ENCODE data around the gene SNIP1.

SNIP1 gene

GRCh38 chr1:37564892-37565291 is 10.8 kb upstream of the SNIP1 start:
- no peaks in the 10 kb centered on the region for H3K27me3 ChIP-seq (ENCODE audit: insufficient read depth, low read length)
- H2AFZ ChIP-seq (ENCODE audit: low read length): no peak overlapping the region
- no peaks in the 10 kb centered on the region for H3K9me3 ChIP-seq (ENCODE audit: low read length)
- H4K20me1 ChIP-seq (ENCODE audit: insufficient read depth, low read length): no peaks in the 10 kb centered on the region
- H3K79me2 ChIP-seq (ENCODE audit: insufficient read depth, low read length): no peaks in the 10 kb centered on the region
- no peak overlapping the region for H3K4me2 ChIP-seq (ENCODE audit: low read length)
- no peaks in the 10 kb centered on the region for H3K4me1 ChIP-seq (ENCODE audit: insufficient read depth, low read length, severe bottlenecking)
- no peak overlapping the region for H3K27ac ChIP-seq (ENCODE audit: low read depth, low read length, poor library complexity, severe bottlenecking)
- TF ChIP-seq, protein P1, sequence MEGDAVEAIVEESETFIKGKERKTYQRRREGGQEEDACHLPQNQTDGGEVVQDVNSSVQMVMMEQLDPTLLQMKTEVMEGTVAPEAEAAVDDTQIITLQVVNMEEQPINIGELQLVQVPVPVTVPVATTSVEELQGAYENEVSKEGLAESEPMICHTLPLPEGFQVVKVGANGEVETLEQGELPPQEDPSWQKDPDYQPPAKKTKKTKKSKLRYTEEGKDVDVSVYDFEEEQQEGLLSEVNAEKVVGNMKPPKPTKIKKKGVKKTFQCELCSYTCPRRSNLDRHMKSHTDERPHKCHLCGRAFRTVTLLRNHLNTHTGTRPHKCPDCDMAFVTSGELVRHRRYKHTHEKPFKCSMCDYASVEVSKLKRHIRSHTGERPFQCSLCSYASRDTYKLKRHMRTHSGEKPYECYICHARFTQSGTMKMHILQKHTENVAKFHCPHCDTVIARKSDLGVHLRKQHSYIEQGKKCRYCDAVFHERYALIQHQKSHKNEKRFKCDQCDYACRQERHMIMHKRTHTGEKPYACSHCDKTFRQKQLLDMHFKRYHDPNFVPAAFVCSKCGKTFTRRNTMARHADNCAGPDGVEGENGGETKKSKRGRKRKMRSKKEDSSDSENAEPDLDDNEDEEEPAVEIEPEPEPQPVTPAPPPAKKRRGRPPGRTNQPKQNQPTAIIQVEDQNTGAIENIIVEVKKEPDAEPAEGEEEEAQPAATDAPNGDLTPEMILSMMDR (IDR thresholded peaks at IDR 0.05; ENCODE audit: low read length): no peak
- TF ChIP-seq EZH2 (IDR thresholded peaks at IDR 0.05; ENCODE audit: borderline replicate concordance, low read length): no peak
- no peak overlapping the region for H3K4me3 ChIP-seq (ENCODE audit: low read depth, low read length, poor library complexity, severe bottlenecking)
- H3K36me3 ChIP-seq (ENCODE audit: insufficient read depth, low read length): peaks cover 54% of the 10 kb centered on the region
- H3K9ac ChIP-seq (ENCODE audit: low read length): no peak overlapping the region
- H3F3A ChIP-seq (ENCODE audit: insufficient read depth, low read length): no peaks in the 10 kb centered on the region
- no peaks in the 10 kb centered on the region for H3K9me2 ChIP-seq (ENCODE audit: low read depth, low read length)

- Histone ChIP-seq H3K27me3 (ENCODE audit: insufficient read depth, low read length) (no peaks in the 10 kb centered on the region), H3F3A (ENCODE audit: insufficient read depth, low read length) (no peaks in the 10 kb centered on the region)
Measured at GRCh38 chr1:37562984-37563383, 8.9 kb upstream of the SNIP1 start.

GRCh38 chr1:37561133-37562132 is 7.3 kb upstream of the SNIP1 start:
- H3F3A ChIP-seq (ENCODE audit: insufficient read depth, low read length): no peaks in the 10 kb centered on the region
- H3K4me1 ChIP-seq (ENCODE audit: insufficient read depth, low read length, severe bottlenecking): peaks cover 2% of the 10 kb centered on the region
- H3K9me2 ChIP-seq (ENCODE audit: low read depth, low read length): no peaks in the 10 kb centered on the region
- H3K4me3 ChIP-seq (ENCODE audit: low read depth, low read length, poor library complexity, severe bottlenecking): no peak overlapping the region
- no peak overlapping the region for H3K4me2 ChIP-seq (ENCODE audit: low read length)
- no peak overlapping the region for H3K9ac ChIP-seq (ENCODE audit: low read length)
- H3K79me2 ChIP-seq (ENCODE audit: insufficient read depth, low read length): no peaks in the 10 kb centered on the region
- no peaks in the 10 kb centered on the region for H4K20me1 ChIP-seq (ENCODE audit: insufficient read depth, low read length)
- H2AFZ ChIP-seq (ENCODE audit: low read length): no peak overlapping the region
- no peaks in the 10 kb centered on the region for H3K9me3 ChIP-seq (ENCODE audit: low read length)
- TF ChIP-seq, protein P1 (IDR thresholded peaks at IDR 0.05; ENCODE audit: low read length): peak; percentile 84
- TF ChIP-seq EZH2 (IDR thresholded peaks at IDR 0.05; ENCODE audit: borderline replicate concordance, low read length): no peak
- H3K36me3 ChIP-seq (ENCODE audit: insufficient read depth, low read length): peaks cover 19% of the 10 kb centered on the region
- H3K27ac ChIP-seq (ENCODE audit: low read depth, low read length, poor library complexity, severe bottlenecking): no peak overlapping the region
- H3K27me3 ChIP-seq (ENCODE audit: insufficient read depth, low read length): no peaks in the 10 kb centered on the region

More at GRCh38 chr1:37562984-37563383, 8.9 kb upstream of the SNIP1 start:
- no peak overlapping the region for H2AFZ ChIP-seq (ENCODE audit: low read length)
- H3K79me2 ChIP-seq (ENCODE audit: insufficient read depth, low read length): no peaks in the 10 kb centered on the region
- H3K9ac ChIP-seq (ENCODE audit: low read length): no peak overlapping the region
- no peaks in the 10 kb centered on the region for H3K4me1 ChIP-seq (ENCODE audit: insufficient read depth, low read length, severe bottlenecking)
- no peak overlapping the region for H3K4me3 ChIP-seq (ENCODE audit: low read depth, low read length, poor library complexity, severe bottlenecking)
- no peak overlapping the region for H3K27ac ChIP-seq (ENCODE audit: low read depth, low read length, poor library complexity, severe bottlenecking)
- TF ChIP-seq, protein P1 (IDR thresholded peaks at IDR 0.05; ENCODE audit: low read length): no peak
- peaks cover 34% of the 10 kb centered on the region for H3K36me3 ChIP-seq (ENCODE audit: insufficient read depth, low read length)
- no peak overlapping the region for H3K4me2 ChIP-seq (ENCODE audit: low read length)
- no peaks in the 10 kb centered on the region for H4K20me1 ChIP-seq (ENCODE audit: insufficient read depth, low read length)
- H3K9me2 ChIP-seq (ENCODE audit: low read depth, low read length): no peaks in the 10 kb centered on the region
- H3K9me3 ChIP-seq (ENCODE audit: low read length): no peaks in the 10 kb centered on the region
